Breast epithelium (tissue), 4 donors: Measurements from ENCODE around the gene ARHGAP4. TPM values are rescaled to one million over a fixed set of nuclear protein-coding genes. Genes with fewer than 3 reads are reported as not detected.

Source experiments
- DNase-seq, 2 donors: peaks; one replicate each; pipeline ENCODE4 v3.0.0-alpha.2; 2019; ENCODE audit warnings: low spot score in 2 of 2
- H3K27ac ChIP-seq, 2 donors: fragments of 200-600 bp; sonication (generic) in 1 of 2; one replicate each; pipeline ENCODE4 v1.5.1; 2016 to 2019; ENCODE audit warnings: mild to moderate bottlenecking in 1 of 2
- H3K27me3 ChIP-seq, 2 donors: fragments of 200-600 bp; sonication (generic) in 1 of 2; one replicate each; pipeline versions ENCODE4 v1.5.1 to v1.6.0; 2017 to 2019; ENCODE audit warnings: control low read depth in 1 of 2, mild to moderate bottlenecking in 1 of 2
- H3K36me3 ChIP-seq: fragments of 200-600 bp; one replicate; pipeline ENCODE4 v1.5.1; 2019
- H3K4me1 ChIP-seq, 2 donors: fragments of 200-600 bp; sonication (generic); one replicate each; pipeline ENCODE4 v1.5.1; 2016 to 2019; ENCODE audit warnings: control low read depth in 1 of 2
- H3K4me3 ChIP-seq, 3 donors: fragments of 200-600 bp; sonication (generic); 1 replicate in 2 of 3; 2 replicates in 1 of 3; pipeline ENCODE4 v1.5.1; 2016 to 2019; ENCODE audit warnings: mild to moderate bottlenecking in 3 of 3, moderate library complexity in 2 of 3
- H3K9me3 ChIP-seq, 2 donors: fragments of 200-600 bp; sonication (generic) in 1 of 2; one replicate each; pipeline ENCODE4 v1.5.1; 2016 to 2019; ENCODE audit warnings: control low read depth in 1 of 2
- POLR2A ChIP-seq: fragments of 450-650 bp; IDR thresholded peaks from one replicate; pipeline ENCODE4 v1.6.1; 2016; ENCODE audit warnings: antibody characterized with exemption, mild to moderate bottlenecking, moderate library complexity
- POLR2AphosphoS5 ChIP-seq, 3 donors: sonication (generic); formaldehyde crosslinking; IDR thresholded peaks; one replicate each; pipeline ENCODE4 v1.6.1; 2017; ENCODE audit warnings: antibody characterized with exemption in 3 of 3
- intact Hi-C: fragments of 100-400 bp; cut with DNase I; formaldehyde crosslinking; loops from one replicate; pipeline ENCODE4 v1.15.1; 2023; ENCODE audit warnings: low total_unique reads
- total RNA-seq, 3 donors: library from RNA; depleted of rRNA; stranded (reverse); fragments of >200 nt; gene quantifications; one replicate each; pipeline ENCODE4 v1.1.0, GENCODE V29; 2016
- TF ChIP-seq, protein P1 (sequence below), 3 donors: fragments of 450-650 bp; IDR thresholded peaks; one replicate each; pipeline ENCODE4 v1.5.1; 2016 to 2017; ENCODE audit warnings: antibody characterized with exemption in 3 of 3, mild to moderate bottlenecking in 3 of 3, moderate library complexity in 3 of 3

Gene ARHGAP4
- total RNA-seq, 3 donors from 2014 or later, result 18.4 to 21.5 (median 19.8) TPM

DNA sequence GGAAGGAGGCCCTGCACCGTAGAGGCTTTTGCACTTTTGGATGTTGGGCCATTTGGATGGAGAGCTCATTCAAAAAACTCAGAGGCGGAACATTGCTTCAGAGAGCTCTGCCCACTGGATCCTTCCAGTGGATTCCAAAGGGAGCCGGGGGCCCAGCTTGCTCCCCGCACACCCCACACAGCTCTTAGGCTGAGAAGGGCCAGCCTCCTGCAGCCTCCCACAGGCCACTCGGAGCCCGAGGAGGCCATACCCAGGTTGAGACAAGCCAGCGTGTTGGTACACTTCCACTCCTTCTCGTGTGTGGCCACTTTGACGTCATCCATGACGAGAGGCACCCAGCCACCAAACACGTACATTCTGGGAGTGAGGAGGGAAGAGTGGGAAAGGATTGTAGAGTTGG is 35.2 kb upstream of the ARHGAP4 start:
- Histone ChIP-seq H3K27me3 (peaks cover 0 to 30% of the 10 kb centered on the region in 2 donors), H3K9me3 (no peaks in the 10 kb centered on the region), H3K27ac (peak overlapping the region in 1 of 2 donors; percentile 35), H3K36me3 (no peaks in the 10 kb centered on the region), H3K4me3 (no peak overlapping the region), H3K4me1 (no peaks in the 10 kb centered on the region)
- no peak for TF ChIP-seq POLR2A
- TF ChIP-seq POLR2AphosphoS5 (IDR thresholded peaks at IDR 0.05), result no peak
- TF ChIP-seq, protein P1, sequence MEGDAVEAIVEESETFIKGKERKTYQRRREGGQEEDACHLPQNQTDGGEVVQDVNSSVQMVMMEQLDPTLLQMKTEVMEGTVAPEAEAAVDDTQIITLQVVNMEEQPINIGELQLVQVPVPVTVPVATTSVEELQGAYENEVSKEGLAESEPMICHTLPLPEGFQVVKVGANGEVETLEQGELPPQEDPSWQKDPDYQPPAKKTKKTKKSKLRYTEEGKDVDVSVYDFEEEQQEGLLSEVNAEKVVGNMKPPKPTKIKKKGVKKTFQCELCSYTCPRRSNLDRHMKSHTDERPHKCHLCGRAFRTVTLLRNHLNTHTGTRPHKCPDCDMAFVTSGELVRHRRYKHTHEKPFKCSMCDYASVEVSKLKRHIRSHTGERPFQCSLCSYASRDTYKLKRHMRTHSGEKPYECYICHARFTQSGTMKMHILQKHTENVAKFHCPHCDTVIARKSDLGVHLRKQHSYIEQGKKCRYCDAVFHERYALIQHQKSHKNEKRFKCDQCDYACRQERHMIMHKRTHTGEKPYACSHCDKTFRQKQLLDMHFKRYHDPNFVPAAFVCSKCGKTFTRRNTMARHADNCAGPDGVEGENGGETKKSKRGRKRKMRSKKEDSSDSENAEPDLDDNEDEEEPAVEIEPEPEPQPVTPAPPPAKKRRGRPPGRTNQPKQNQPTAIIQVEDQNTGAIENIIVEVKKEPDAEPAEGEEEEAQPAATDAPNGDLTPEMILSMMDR (IDR thresholded peaks at IDR 0.05), result no peak
- intact Hi-C loops, result no loop called here
- DNase-seq, result no peak

DNA sequence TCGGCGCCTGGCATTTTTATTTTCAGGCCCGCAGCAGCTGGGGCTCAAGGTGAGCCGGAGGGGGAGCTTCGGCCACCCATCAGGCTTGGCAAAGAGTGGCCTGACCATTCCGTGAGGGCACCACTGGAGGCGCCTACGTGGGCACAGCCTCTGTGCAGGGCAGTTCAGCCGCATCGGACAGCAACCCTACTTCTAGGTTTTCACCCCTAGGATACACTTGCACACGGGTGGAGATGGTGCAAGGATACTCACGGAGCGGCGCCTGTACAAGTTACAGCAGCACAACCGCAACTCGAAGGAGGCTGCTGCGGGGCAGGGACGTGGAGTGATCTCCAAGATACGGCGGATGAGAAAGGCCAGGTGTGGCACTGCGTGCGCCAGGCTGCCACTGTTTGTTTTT is 34.7 kb upstream of the ARHGAP4 start:
- peaks cover 0 to 29% of the 10 kb centered on the region in 2 donors for H3K27me3 ChIP-seq
- DNase-seq, result no peak
- no peaks in the 10 kb centered on the region for H3K36me3 ChIP-seq
- no peak overlapping the region for H3K4me3 ChIP-seq
- H3K27ac ChIP-seq, result no peak overlapping the region
- TF ChIP-seq POLR2AphosphoS5 (IDR thresholded peaks at IDR 0.05), result no peak
- TF ChIP-seq, protein P1 (IDR thresholded peaks at IDR 0.05), result no peak
- TF ChIP-seq POLR2A, result no peak
- intact Hi-C loops, result no loop called here
- H3K4me1 ChIP-seq, result no peaks in the 10 kb centered on the region
- no peaks in the 10 kb centered on the region for H3K9me3 ChIP-seq

DNA sequence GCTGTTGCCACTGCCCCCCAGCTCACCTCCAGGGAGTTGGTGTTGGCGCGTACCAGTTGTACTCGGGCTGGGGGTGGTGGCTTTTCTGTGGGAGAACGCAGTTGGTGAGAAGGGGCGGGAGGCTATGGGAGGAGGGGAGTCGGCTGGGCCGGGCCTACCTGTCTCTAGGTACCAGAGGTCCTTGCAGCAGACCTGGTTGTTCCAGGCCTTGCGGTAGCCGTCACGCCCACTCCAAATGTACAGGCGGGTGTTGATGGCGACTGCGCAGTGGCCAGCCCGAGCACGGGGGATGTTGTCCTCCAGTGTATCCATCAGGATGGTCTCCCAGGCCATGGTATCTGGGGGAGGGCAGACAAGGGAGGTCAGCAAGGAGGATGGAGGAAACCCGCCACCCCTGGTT is 34.0 kb upstream of the ARHGAP4 start:
- intact Hi-C loops, result no loop called here
- H3K9me3 ChIP-seq, result no peaks in the 10 kb centered on the region
- peaks cover 0 to 25% of the 10 kb centered on the region in 2 donors for H3K27me3 ChIP-seq
- DNase-seq, result no peak
- TF ChIP-seq POLR2AphosphoS5 (IDR thresholded peaks at IDR 0.05) (no peak), POLR2A (no peak)
- TF ChIP-seq, protein P1 (IDR thresholded peaks at IDR 0.05), result no peak
- no peak overlapping the region for H3K27ac ChIP-seq
- H3K36me3 ChIP-seq, result no peaks in the 10 kb centered on the region
- H3K4me3 ChIP-seq, result no peak overlapping the region
- no peaks in the 10 kb centered on the region for H3K4me1 ChIP-seq

DNA sequence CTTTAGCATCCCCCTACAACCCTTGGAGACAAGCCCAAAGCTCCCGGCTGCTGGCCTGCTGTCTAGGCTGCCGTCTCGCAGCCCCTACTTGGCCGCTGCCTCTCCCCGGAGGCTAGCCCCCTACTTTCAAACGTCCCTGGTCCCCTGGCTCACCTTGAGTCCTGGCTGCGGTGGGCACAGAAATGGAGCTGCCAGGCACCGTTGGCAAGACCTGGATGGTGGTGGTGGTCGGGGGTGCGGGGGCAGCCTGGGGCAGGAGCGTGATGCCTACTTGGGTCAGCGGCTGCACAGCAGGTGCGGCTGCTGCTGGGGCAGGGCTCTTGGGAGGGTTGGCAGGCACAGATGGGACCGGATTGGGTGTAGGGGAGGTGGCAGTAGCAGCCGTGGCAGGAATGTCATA is 33.6 kb upstream of the ARHGAP4 start:
- Histone ChIP-seq H3K27me3 (peaks cover 0 to 25% of the 10 kb centered on the region in 2 donors), H3K4me3 (no peak overlapping the region), H3K36me3 (no peaks in the 10 kb centered on the region), H3K9me3 (no peaks in the 10 kb centered on the region), H3K27ac (no peak overlapping the region), H3K4me1 (no peaks in the 10 kb centered on the region)
- DNase-seq, result no peak
- TF ChIP-seq POLR2A (no peak), POLR2AphosphoS5 (IDR thresholded peaks at IDR 0.05) (no peak)
- TF ChIP-seq, protein P1 (IDR thresholded peaks at IDR 0.05), result no peak
- intact Hi-C loops, result loop anchor here (10.0 kb wide), 1 partner anchor 165 kb away; the partner anchor contains the start of genes IDH3G and SSR4

DNA sequence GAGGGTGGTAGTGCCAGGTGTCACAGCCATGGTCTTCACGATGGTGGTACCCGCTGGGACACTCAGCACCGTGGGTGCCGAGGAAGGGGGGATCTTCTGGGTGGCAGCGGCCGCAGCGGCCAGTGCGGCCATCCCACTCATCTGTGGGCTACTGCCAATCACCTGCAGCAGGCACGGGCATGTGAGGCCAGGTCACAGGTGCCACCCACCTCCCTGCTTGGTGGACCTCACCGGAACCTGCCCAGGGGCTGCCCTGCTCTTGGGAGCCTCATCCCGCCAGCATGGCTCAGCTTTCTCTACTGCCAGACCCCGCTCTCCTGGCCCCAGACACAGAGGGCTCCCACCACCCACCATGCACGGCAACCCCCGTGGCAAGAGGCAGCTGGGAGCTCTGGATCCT is 32.5 kb upstream of the ARHGAP4 start:
- H3K36me3 ChIP-seq, result no peaks in the 10 kb centered on the region
- peaks cover 0 to 25% of the 10 kb centered on the region in 2 donors for H3K27me3 ChIP-seq
- no peaks in the 10 kb centered on the region for H3K9me3 ChIP-seq
- TF ChIP-seq POLR2AphosphoS5 (IDR thresholded peaks at IDR 0.05) (no peak), POLR2A (no peak)
- TF ChIP-seq, protein P1 (IDR thresholded peaks at IDR 0.05), result no peak
- intact Hi-C loops, result loop anchor here (10.0 kb wide), 1 partner anchor 164 kb away; the partner anchor contains the start of genes IDH3G and SSR4
- no peak overlapping the region for H3K4me3 ChIP-seq
- H3K27ac ChIP-seq, result no peak overlapping the region
- no peaks in the 10 kb centered on the region for H3K4me1 ChIP-seq
- no peak for DNase-seq
